ENCODE data around the gene KCNIP3.

KCNIP3 gene

DNA sequence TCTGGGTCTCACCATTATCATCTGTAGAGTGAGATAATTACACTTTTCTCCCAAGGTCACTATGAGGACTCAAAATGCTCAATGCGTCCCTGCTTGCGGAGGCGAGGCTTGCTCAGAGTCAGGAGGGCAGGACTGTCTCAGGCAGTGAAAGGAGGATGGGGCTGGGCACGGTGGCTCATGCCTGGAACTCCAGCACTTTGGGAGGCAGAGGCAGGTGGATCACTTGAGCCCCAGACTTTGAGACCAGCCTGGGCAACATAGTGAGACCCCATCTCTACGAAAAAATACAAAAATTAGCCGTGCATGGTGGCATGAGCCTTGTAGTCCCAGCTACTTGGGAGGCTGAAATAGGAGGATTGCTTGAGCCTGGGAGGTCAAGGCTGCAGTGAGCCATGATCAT, 1.8 kb upstream of the KCNIP3 start:
- H3K27me3 ChIP-seq (ENCODE audit: insufficient read depth, low read length, poor library complexity): no peaks in the 10 kb centered on the region
- H3K36me3 ChIP-seq (ENCODE audit: insufficient read depth, low read length): no peaks in the 10 kb centered on the region
- H3K4me3 ChIP-seq (ENCODE audit: low read depth in 1 of 2, low read length in 2 of 2): no peak overlapping the region
- H3K4me1 ChIP-seq (ENCODE audit: insufficient read depth, low read length): peaks cover 39% of the 10 kb centered on the region
- peaks cover 10% of the 10 kb centered on the region for H3K9me3 ChIP-seq (ENCODE audit: insufficient read depth, low read length, severe bottlenecking)
- DNase-seq: no peak
- H4K20me1 ChIP-seq (ENCODE audit: insufficient read depth, low read length): peaks cover 3% of the 10 kb centered on the region; the same call in 1 of the 2 replicates
- H3K27ac ChIP-seq (ENCODE audit: low read length): no peak overlapping the region
- TF ChIP-seq, protein P1, sequence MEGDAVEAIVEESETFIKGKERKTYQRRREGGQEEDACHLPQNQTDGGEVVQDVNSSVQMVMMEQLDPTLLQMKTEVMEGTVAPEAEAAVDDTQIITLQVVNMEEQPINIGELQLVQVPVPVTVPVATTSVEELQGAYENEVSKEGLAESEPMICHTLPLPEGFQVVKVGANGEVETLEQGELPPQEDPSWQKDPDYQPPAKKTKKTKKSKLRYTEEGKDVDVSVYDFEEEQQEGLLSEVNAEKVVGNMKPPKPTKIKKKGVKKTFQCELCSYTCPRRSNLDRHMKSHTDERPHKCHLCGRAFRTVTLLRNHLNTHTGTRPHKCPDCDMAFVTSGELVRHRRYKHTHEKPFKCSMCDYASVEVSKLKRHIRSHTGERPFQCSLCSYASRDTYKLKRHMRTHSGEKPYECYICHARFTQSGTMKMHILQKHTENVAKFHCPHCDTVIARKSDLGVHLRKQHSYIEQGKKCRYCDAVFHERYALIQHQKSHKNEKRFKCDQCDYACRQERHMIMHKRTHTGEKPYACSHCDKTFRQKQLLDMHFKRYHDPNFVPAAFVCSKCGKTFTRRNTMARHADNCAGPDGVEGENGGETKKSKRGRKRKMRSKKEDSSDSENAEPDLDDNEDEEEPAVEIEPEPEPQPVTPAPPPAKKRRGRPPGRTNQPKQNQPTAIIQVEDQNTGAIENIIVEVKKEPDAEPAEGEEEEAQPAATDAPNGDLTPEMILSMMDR (IDR thresholded peaks at IDR 0.05; ENCODE audit: borderline replicate concordance, extremely low read depth, low read length, poor library complexity, severe bottlenecking): no peak
- no peak for TF ChIP-seq EZH2 (IDR thresholded peaks at IDR 0.05; ENCODE audit: borderline replicate concordance, low read depth, low read length, severe bottlenecking)
- no peak overlapping the region for H2AFZ ChIP-seq (ENCODE audit: low read depth, low read length)
- H3K4me2 ChIP-seq (ENCODE audit: insufficient read depth, low read length): no peak overlapping the region
- no peak overlapping the region for H3K9ac ChIP-seq (ENCODE audit: low read depth, low read length)
- H3K79me2 ChIP-seq (ENCODE audit: insufficient read depth, low read length): 0 out of 2 replicates have a peak, but pooled peaks cover 4% of the 10 kb centered on the region
- no peak for ATAC-seq (ENCODE audit: insufficient read depth, low read depth)

DNA sequence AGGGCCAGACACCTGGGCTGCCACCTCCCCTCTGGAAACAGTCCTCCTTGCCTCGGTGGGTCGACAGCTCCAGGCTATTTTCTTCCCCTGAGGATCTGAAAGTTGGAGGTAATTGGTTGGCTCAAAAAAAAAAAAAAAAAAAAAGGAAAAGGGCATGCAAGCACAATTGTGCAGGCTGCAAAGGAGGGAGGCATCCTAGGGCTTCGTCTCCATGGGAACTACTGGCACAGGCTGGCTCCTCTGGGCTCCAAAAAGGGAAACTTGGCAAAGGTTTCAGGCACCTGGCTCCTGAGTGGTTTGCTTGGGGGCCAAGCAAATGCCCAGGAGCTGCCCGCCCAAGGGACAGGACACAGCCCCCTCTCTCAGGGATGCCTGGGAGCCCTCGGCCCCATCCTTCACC, 1.1 kb upstream of the KCNIP3 start:
- Histone ChIP-seq H4K20me1 (ENCODE audit: insufficient read depth, low read length) (peaks cover 6% of the 10 kb centered on the region; the same call in 1 of the 2 replicates), H3K79me2 (ENCODE audit: insufficient read depth, low read length) (peaks cover 5% of the 10 kb centered on the region; the same call in 1 of the 2 replicates), H3K27ac (ENCODE audit: low read length) (peak overlapping the region; percentile 77; the same call in 1 of the 2 replicates), H3K4me2 (ENCODE audit: insufficient read depth, low read length) (no peak overlapping the region), H3K36me3 (ENCODE audit: insufficient read depth, low read length) (no peaks in the 10 kb centered on the region), H3K4me1 (ENCODE audit: insufficient read depth, low read length) (peaks cover 45% of the 10 kb centered on the region), H3K4me3 (ENCODE audit: low read depth in 1 of 2, low read length in 2 of 2) (no peak overlapping the region), H3K9me3 (ENCODE audit: insufficient read depth, low read length, severe bottlenecking) (peaks cover 6% of the 10 kb centered on the region), H3K27me3 (ENCODE audit: insufficient read depth, low read length, poor library complexity) (no peaks in the 10 kb centered on the region), H2AFZ (ENCODE audit: low read depth, low read length) (no peak overlapping the region), H3K9ac (ENCODE audit: low read depth, low read length) (0 out of 2 replicates have a peak overlapping the region, but pooled peaks have one; percentile 57)
- DNase-seq (no peak), ATAC-seq (ENCODE audit: insufficient read depth, low read depth) (no peak)
- TF ChIP-seq, protein P1 (IDR thresholded peaks at IDR 0.05; ENCODE audit: borderline replicate concordance, extremely low read depth, low read length, poor library complexity, severe bottlenecking): no peak
- TF ChIP-seq EZH2 (IDR thresholded peaks at IDR 0.05; ENCODE audit: borderline replicate concordance, low read depth, low read length, severe bottlenecking): no peak

DNA sequence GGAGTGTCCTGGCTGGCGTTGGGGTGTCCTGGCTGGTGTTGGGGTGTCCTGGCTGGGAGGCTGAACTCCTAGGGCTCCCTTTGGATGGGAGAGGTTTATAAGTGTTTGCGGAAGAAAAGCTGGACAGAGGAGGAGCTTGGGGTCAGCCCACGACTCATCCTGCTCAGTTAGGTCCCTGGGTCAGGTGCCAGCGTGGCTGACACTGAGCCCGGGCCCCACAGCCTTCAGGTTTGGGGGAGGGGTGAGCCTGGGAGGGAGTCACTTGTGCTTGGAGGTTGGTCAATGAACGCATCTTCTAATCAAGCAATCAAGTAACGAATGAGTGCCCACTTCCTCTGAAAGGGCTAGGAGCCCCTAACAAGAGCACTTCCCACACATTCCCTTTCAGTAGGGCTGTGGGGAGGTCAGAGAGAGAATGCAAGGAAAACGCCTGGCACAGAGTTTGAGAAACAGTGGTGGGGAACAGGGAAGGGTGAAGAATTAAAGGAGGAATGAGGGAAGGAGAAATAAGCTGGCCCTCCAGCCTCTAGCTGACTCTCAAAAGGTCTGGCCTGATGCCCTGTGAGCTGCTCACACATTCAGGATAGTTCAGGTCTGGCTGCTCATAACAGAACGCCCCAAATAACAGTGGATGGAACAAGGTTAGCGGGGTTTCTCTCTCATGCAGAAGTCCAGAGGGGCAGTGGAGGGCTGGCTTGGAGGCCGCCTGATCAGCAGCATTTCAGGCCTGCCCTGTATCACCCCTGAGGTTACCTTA, 670 bp downstream of the KCNIP3 start:
- peak overlapping the region; percentile 85 for H2AFZ ChIP-seq (ENCODE audit: low read depth, low read length)
- peak overlapping the region; percentile 68 for H3K4me2 ChIP-seq (ENCODE audit: insufficient read depth, low read length)
- H3K4me1 ChIP-seq (ENCODE audit: insufficient read depth, low read length): peaks cover 49% of the 10 kb centered on the region
- TF ChIP-seq EZH2 (IDR thresholded peaks at IDR 0.05; ENCODE audit: borderline replicate concordance, low read depth, low read length, severe bottlenecking): no peak
- TF ChIP-seq, protein P1 (IDR thresholded peaks at IDR 0.05; ENCODE audit: borderline replicate concordance, extremely low read depth, low read length, poor library complexity, severe bottlenecking): no peak
- DNase-seq: no peak
- H3K36me3 ChIP-seq (ENCODE audit: insufficient read depth, low read length): no peaks in the 10 kb centered on the region
- H3K9me3 ChIP-seq (ENCODE audit: insufficient read depth, low read length, severe bottlenecking): no peaks in the 10 kb centered on the region
- peak overlapping the region; percentile 23 to 64; a peak in 3 of 4 replicates for H3K4me3 ChIP-seq (ENCODE audit: low read depth in 1 of 2, low read length in 2 of 2)
- no peak for ATAC-seq (ENCODE audit: insufficient read depth, low read depth)
- H3K9ac ChIP-seq (ENCODE audit: low read depth, low read length): peak overlapping the region; percentile 57
- peaks cover 7% of the 10 kb centered on the region; the same call in 1 of the 2 replicates for H3K79me2 ChIP-seq (ENCODE audit: insufficient read depth, low read length)
- peaks cover 6% of the 10 kb centered on the region; the same call in 1 of the 2 replicates for H4K20me1 ChIP-seq (ENCODE audit: insufficient read depth, low read length)
- H3K27me3 ChIP-seq (ENCODE audit: insufficient read depth, low read length, poor library complexity): no peaks in the 10 kb centered on the region
- H3K27ac ChIP-seq (ENCODE audit: low read length): peak overlapping the region; percentile 77
